ENCODE measurements around the gene C1orf159. TPM values are rescaled to one million over a fixed set of nuclear protein-coding genes. Genes with fewer than 3 reads are reported as not detected.

C1orf159 gene
- total and polyA plus RNA-seq, 9 of the 15 experiments (the other 6 are each of a cell fraction or from before 2014, with no cell fraction given) = 0.28 to 54.9 (median 10.6) TPM

DNA sequence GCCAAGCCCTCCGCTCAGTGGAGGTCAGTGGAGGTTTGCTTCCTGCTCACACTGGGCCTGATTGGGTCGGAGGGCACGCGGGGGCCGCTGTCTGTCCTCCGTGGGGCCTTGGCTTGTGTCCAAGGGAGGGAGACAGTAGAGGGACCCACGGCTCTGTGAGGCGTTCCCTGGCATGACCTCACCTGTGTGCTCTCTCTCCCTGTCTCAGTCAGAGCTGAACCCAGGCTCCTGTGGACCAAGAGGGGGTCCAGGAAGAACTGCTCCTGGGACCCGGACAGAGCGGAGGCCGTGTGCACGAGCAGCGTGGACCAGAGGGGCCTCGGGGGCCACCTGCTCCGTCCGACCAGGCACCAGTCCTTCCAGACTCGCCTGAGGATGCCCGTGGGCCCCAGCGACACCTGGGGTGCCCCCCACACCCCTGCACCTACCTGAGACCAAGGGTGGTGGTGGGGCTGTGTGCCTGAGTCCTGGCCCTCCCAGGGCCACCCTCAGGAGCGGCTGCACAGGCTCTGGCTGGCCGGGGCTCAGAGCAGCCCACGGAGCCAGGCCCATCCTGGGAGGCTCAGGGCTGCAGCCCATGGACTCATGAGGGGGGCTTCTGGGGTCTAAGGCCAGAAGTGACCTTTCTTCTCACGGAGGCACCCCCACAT is 44.5 kb upstream of the C1orf159 start:
- ChIA-PET POLR2A (interaction anchor here (1.0 to 1.1 kb wide), 2 partner anchors 18 to 40 kb away, joined by 3 read pairs; no protein-coding TSS in a partner anchor), CTCF (ENCODE audit: low intra/inter-chr PET ratio) (no interaction called here)
- Histone ChIP-seq H3K27me3 (ENCODE audit: control insufficient read depth in 2 of 2, insufficient read depth in 2 of 2, low read length in 2 of 2) (peaks cover 30 to 40% of the 10 kb centered on the region in 2 experiments; a peak in 4 of 5 replicates), H4K20me1 (replicated peaks; ENCODE audit: control insufficient read depth, insufficient read depth, low read length) (no peaks in the 10 kb centered on the region; the same call in 1 of the 2 replicates), H3K9ac (ENCODE audit: insufficient read depth in 1 of 2, low read depth in 2 of 2, low read length in 2 of 2) (no peak overlapping the region), H2AFZ (ENCODE audit: low read depth, low read length) (no peak overlapping the region), H3K9me1 (ENCODE audit: control insufficient read depth, insufficient read depth, low read length) (no peaks in the 10 kb centered on the region), H3K9me3 (replicated peaks; ENCODE audit: control insufficient read depth, insufficient read depth, low read depth, low read length) (no peaks in the 10 kb centered on the region), H3K36me3 (ENCODE audit: control insufficient read depth, insufficient read depth, low read length) (no peaks in the 10 kb centered on the region), H3K4me3 (no peak overlapping the region), H3K27ac (ENCODE audit: extremely low read depth, low read depth, low read length) (no peak overlapping the region), H3K4me2 (ENCODE audit: insufficient read depth, low read length) (no peak overlapping the region), H3K4me1 (replicated peaks in 1 of 2; ENCODE audit: control insufficient read depth in 2 of 2, insufficient read depth in 2 of 2, low read length in 2 of 2) (peaks cover 25 to 84% of the 10 kb centered on the region in 2 experiments), H3K79me2 (ENCODE audit: control insufficient read depth, insufficient read depth, low read length) (no peaks in the 10 kb centered on the region)
- TF ChIP-seq ZBTB12 (CRISPR knock-in tag; IDR thresholded peaks at IDR 0.05) (no peak), ZNF146 (CRISPR knock-in tag; IDR thresholded peaks at IDR 0.05; ENCODE audit: unreplicated experiment) (no peak), NFIC (IDR thresholded peaks at IDR 0.05) (peak; percentile 49), THRB (CRISPR knock-in tag; conservative IDR thresholded peaks at IDR 0.05) (no peak), POLR2H (tag; IDR thresholded peaks at IDR 0.05; ENCODE audit: low read depth) (no peak), EP400 (IDR thresholded peaks at IDR 0.05) (no peak)
- TF ChIP-seq, protein P1, sequence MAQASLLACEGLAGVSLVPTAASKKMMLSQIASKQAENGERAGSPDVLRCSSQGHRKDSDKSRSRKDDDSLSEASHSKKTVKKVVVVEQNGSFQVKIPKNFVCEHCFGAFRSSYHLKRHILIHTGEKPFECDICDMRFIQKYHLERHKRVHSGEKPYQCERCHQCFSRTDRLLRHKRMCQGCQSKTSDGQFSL (CRISPR knock-in tag; IDR thresholded peaks at IDR 0.05) = peak; percentile 13; the same call in 1 of the 2 replicates
- TF ChIP-seq, protein P1 (tag; IDR thresholded peaks at IDR 0.05) = no peak
- intact Hi-C loops (cut with micrococcal nuclease) = no loop called here
- ATAC-seq = no peak
- WGBS (ENCODE audit: insufficient coverage, low coverage, missing lambda C conversion rate) = 50% methylated on average over 23 of the region's 23 CpGs
- in situ Hi-C loops (cut with MboI) = no loop called here
- BruUV-seq (replicated peaks) = no TSS peak
- no peak for FAIRE-seq
- no peak for DNase-seq (ENCODE audit: extremely low read depth in 1 of 4, low spot score in 3 of 4)
